ENCODE data around the gene LMO1. TPM values are rescaled to one million over a fixed set of nuclear protein-coding genes. Genes with fewer than 3 reads are reported as not detected.
A peak's percentile ranks its signal among the peaks of the same experiment; 100 is the strongest.

Gene LMO1
- total and polyA plus RNA-seq, 2 of the 8 experiments (the other 6 are each of a cell fraction or from before 2014, with no cell fraction given), result 0.17 TPM; not detected in 1

DNA sequence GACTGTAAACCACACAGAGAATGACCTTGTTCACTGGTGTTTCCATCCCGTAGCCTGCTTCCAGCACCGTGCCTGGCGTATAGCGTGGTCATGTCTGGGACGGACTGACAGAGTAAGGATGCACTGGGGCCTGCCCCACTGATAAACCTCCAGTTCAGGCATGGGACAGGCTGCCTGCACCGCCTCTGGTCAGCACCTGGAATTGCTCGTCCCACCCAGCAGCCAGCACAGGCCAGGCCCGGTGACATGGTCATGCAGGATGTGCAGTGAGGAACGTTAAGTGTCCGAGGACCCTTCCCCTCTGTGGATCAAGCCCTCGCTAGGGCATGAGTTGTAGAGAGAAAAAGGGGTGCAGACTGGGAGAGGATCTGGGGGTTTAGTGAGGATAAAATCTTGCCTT, 44.8 kb downstream of the LMO1 start:
- H2AK5ac ChIP-seq (ENCODE audit: low read depth, low read length), result no peak overlapping the region
- H3K4me1 ChIP-seq (replicated peaks in 1 of 4; ENCODE audit: control insufficient read depth in 3 of 4, insufficient read depth in 4 of 4, low read length in 3 of 4), result peaks cover 0 to 2% (median 0%) of the 10 kb centered on the region in 4 experiments; a peak in 1 of 7 replicates
- H3K27ac ChIP-seq (ENCODE audit: low read depth, low read length), result no peak overlapping the region
- H2BK5ac ChIP-seq (ENCODE audit: low read depth, low read length), result no peak overlapping the region
- no peaks in the 10 kb centered on the region for H3K23me2 ChIP-seq (ENCODE audit: low read depth, low read length)
- H2BK15ac ChIP-seq (ENCODE audit: low read length), result peak overlapping the region; percentile 25; the same call in 1 of the 2 replicates
- CTCF ChIA-PET (ENCODE audit: partially characterized antibody), result interaction anchor here (0.6 to 21.8 kb wide), 22 partner anchors 9 to 439 kb away, joined by 3 to 342 read pairs (median 7); partner anchors contain the start of gene LMO1
- H3K9ac ChIP-seq (replicated peaks in 1 of 4; ENCODE audit: extremely low read depth in 1 of 4, low read depth in 3 of 4, low read length in 3 of 4), result no peak overlapping the region
- H3K23ac ChIP-seq (ENCODE audit: insufficient read length), result no peak overlapping the region
- no peak for TF ChIP-seq BCL11A (IDR thresholded peaks at IDR 0.05; ENCODE audit: low read depth in 2 of 2, low read length in 2 of 2)
- no peak for TF ChIP-seq SIX5 (IDR thresholded peaks at IDR 0.05; ENCODE audit: low read depth, low read length)
- TF ChIP-seq HDAC6 (IDR thresholded peaks at IDR 0.05; ENCODE audit: low read depth, low read length), result no peak
- TF ChIP-seq, protein P1, sequence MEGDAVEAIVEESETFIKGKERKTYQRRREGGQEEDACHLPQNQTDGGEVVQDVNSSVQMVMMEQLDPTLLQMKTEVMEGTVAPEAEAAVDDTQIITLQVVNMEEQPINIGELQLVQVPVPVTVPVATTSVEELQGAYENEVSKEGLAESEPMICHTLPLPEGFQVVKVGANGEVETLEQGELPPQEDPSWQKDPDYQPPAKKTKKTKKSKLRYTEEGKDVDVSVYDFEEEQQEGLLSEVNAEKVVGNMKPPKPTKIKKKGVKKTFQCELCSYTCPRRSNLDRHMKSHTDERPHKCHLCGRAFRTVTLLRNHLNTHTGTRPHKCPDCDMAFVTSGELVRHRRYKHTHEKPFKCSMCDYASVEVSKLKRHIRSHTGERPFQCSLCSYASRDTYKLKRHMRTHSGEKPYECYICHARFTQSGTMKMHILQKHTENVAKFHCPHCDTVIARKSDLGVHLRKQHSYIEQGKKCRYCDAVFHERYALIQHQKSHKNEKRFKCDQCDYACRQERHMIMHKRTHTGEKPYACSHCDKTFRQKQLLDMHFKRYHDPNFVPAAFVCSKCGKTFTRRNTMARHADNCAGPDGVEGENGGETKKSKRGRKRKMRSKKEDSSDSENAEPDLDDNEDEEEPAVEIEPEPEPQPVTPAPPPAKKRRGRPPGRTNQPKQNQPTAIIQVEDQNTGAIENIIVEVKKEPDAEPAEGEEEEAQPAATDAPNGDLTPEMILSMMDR (IDR thresholded peaks at IDR 0.05; ENCODE audit: control extremely low read depth in 1 of 3, insufficient read depth in 1 of 3, low read depth in 1 of 3, low read length in 3 of 3), result peak; percentile 14 to 45 (median 32); a peak in 2 of 4 replicates
- no peak for TF ChIP-seq RAD21 (IDR thresholded peaks at IDR 0.05 in 1 of 2, conservative IDR thresholded peaks at IDR 0.05 in 1 of 2; ENCODE audit: low read depth in 2 of 2, low read length in 2 of 2)
- TF ChIP-seq KDM5A (IDR thresholded peaks at IDR 0.05; ENCODE audit: low read length), result no peak
- H4K91ac ChIP-seq (replicated peaks; ENCODE audit: insufficient read length, low read length), result no peak overlapping the region
- H3K4ac ChIP-seq (replicated peaks; ENCODE audit: insufficient read length, low read depth, low read length), result peak overlapping the region; percentile 32
- no peak overlapping the region for H4K8ac ChIP-seq (ENCODE audit: extremely low read depth, insufficient read depth, low read length)
- no peak overlapping the region for H3K14ac ChIP-seq (ENCODE audit: insufficient read length)
- FAIRE-seq (no peak), DNase-seq (ENCODE audit: low read depth in 1 of 2, low spot score in 2 of 2) (no peak)
- H3K4me3 ChIP-seq (ENCODE audit: extremely low read depth in 1 of 4, insufficient read depth in 2 of 4, low read depth in 3 of 4, low read length in 4 of 4), result no peak overlapping the region
- POLR2A ChIA-PET (ENCODE audit: partially characterized antibody), result interaction anchor here (1.2 to 1.7 kb wide), 2 partner anchors 12 to 44 kb away, joined by 3 to 4 read pairs; partner anchors contain the start of gene LMO1
- no peak overlapping the region for H3K56ac ChIP-seq (replicated peaks; ENCODE audit: insufficient read length, low read depth, low read length)
- no peaks in the 10 kb centered on the region for H3K79me1 ChIP-seq (ENCODE audit: low read depth, low read length)
- no peak overlapping the region for H2BK120ac ChIP-seq (replicated peaks; ENCODE audit: low read depth, low read length)
- H3K36me3 ChIP-seq (ENCODE audit: control insufficient read depth in 2 of 4, insufficient read depth in 4 of 4, low read length in 3 of 4), result no peaks in the 10 kb centered on the region
- H3K18ac ChIP-seq (ENCODE audit: extremely low read depth, low read length), result no peak overlapping the region
- no peak overlapping the region for H2AFZ ChIP-seq (ENCODE audit: low read length)
- no peak overlapping the region for H3K4me2 ChIP-seq (ENCODE audit: insufficient read depth in 1 of 2, low read depth in 2 of 2, low read length in 2 of 2)
- H2BK12ac ChIP-seq (ENCODE audit: low read depth, low read length), result no peak overlapping the region
- no peaks in the 10 kb centered on the region for H3K9me3 ChIP-seq (ENCODE audit: insufficient read depth in 2 of 2, low read depth in 1 of 2, low read length in 1 of 2)
- WGBS, 2 experiments (ENCODE audit: extremely low coverage in 1 of 2, insufficient coverage in 1 of 2, insufficient read length in 1 of 2, insufficient replicate concordance in 2 of 2, low coverage in 1 of 2, low lambda C conversion rate in 2 of 2, missing lambda C conversion rate in 1 of 2), result 77% methylated on average over 11 of the region's 11 CpGs; no CpG with 5 or more reads in 1 of the 2 experiments
- H3K27me3 ChIP-seq (replicated peaks in 1 of 4; ENCODE audit: control insufficient read depth in 3 of 4, extremely low read depth in 1 of 4, insufficient read depth in 3 of 4, low read length in 3 of 4), result no peaks in the 10 kb centered on the region; a peak in 1 of 7 replicates
- H4K5ac ChIP-seq (ENCODE audit: insufficient read length, low read depth, low read length), result no peak overlapping the region
- H3K79me2 ChIP-seq (ENCODE audit: control insufficient read depth in 1 of 2, insufficient read depth in 2 of 2, low read length in 2 of 2), result no peaks in the 10 kb centered on the region
- H2BK20ac ChIP-seq (ENCODE audit: low read length), result no peak overlapping the region
- no peaks in the 10 kb centered on the region for H4K20me1 ChIP-seq (replicated peaks in 1 of 2; ENCODE audit: control insufficient read depth in 1 of 2, insufficient read depth in 2 of 2, low read length in 2 of 2)
